Uterus (tissue), 4 donors: ENCODE measurements around the gene ZDHHC1. TPM values are rescaled to one million over a fixed set of nuclear protein-coding genes. Genes with fewer than 3 reads are reported as not detected.

Source experiments
- DNase-seq, 2 donors: peaks; one replicate each; pipeline ENCODE4 v3.0.0-alpha.2; 2019 to 2020
- H3K27ac ChIP-seq, 2 donors: fragments of 200-600 bp; sonication (generic); 1 replicate in 1 of 2; 2 replicates in 1 of 2; pipeline ENCODE4 v1.5.1; 2016 to 2018
- H3K27me3 ChIP-seq, 2 donors: fragments of 200-600 bp; sonication (generic); one replicate each; pipeline ENCODE4 v1.5.1; 2018 to 2019; ENCODE audit warnings: control low read depth in 1 of 2
- H3K36me3 ChIP-seq, 2 donors: fragments of 200-600 bp; sonication (generic); one replicate each; pipeline ENCODE4 v1.5.1; 2019; ENCODE audit warnings: control low read depth in 1 of 2
- H3K4me1 ChIP-seq, 2 donors: fragments of 200-600 bp; sonication (generic); one replicate each; pipeline ENCODE4 v1.5.1; 2018 to 2019; ENCODE audit warnings: control low read depth in 1 of 2
- H3K4me3 ChIP-seq, 2 donors: fragments of 200-600 bp; sonication (generic); 1 replicate in 1 of 2; 2 replicates in 1 of 2; pipeline ENCODE4 v1.5.1; 2018 to 2019; ENCODE audit warnings: mild to moderate bottlenecking in 1 of 2
- H3K9me3 ChIP-seq, 2 donors: fragments of 200-600 bp; sonication (generic); one replicate each; pipeline ENCODE4 v1.5.1; 2019; ENCODE audit warnings: control low read depth in 1 of 2
- POLR2A ChIP-seq, 2 donors: fragments of 450-650 bp; IDR thresholded peaks; one replicate each; pipeline ENCODE4 v1.6.1; 2016; ENCODE audit warnings: antibody characterized with exemption in 2 of 2, mild to moderate bottlenecking in 1 of 2, moderate library complexity in 1 of 2
- intact Hi-C: fragments of 100-400 bp; cut with DNase I; formaldehyde crosslinking; loops from one replicate; pipeline ENCODE4 v1.15.1; 2023; ENCODE audit warnings: low total_unique reads
- total RNA-seq, 4 donors: library from RNA; depleted of rRNA in 3 of 4; stranded (reverse); fragments of >200 nt in 3 of 4; gene quantifications; one replicate each; pipeline versions ENCODE4 v1.1.0 to v1.2.4, GENCODE V29; 2014 to 2023
- TF ChIP-seq, protein P1 (sequence below), 4 experiments: fragments of 200-600 bp in 2 of 4; fragments of 450-650 bp in 2 of 4; sonication (generic) in 2 of 4; IDR thresholded peaks; one replicate each; pipeline ENCODE4 v1.5.1; 2016 to 2019; ENCODE audit warnings: antibody characterized with exemption in 4 of 4, mild to moderate bottlenecking in 2 of 4, moderate library complexity in 1 of 4
- donor health status: DM: yes; HTN: yes; CAD: no.

Gene ZDHHC1
- total RNA-seq, 4 donors from 2014 or later: 14.7 to 30.6 (median 25.6) TPM

DNA sequence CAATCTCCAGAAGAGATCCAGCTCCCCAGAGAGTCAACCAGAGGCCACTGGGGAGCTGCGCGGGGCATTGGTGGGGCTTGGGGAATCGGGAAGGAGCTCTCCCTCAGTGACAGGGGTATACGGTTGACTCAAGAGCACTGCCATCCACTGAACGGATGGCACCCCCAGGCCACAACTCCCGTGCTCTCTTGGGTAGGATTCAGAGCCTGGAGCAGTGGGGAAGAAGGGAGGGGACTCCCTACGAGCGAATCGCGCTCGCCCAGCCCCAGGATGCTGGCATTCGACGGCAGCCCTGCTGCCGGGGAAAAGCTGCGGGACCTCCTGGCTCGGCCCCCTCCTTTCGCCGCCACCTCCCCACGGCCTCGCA, 22.5 kb downstream of the ZDHHC1 start:
- peak overlapping the region; percentile 28 to 34 for H3K4me3 ChIP-seq
- H3K27ac ChIP-seq: peak overlapping the region; percentile 54 to 71
- peaks cover 0 to 28% of the 10 kb centered on the region in 2 donors for H3K4me1 ChIP-seq
- H3K36me3 ChIP-seq: no peaks in the 10 kb centered on the region
- no peaks in the 10 kb centered on the region for H3K27me3 ChIP-seq
- intact Hi-C loops: no loop called here
- no peak for DNase-seq
- no peaks in the 10 kb centered on the region for H3K9me3 ChIP-seq
- no peak for TF ChIP-seq POLR2A (IDR thresholded peaks at IDR 0.05)
- TF ChIP-seq, protein P1, sequence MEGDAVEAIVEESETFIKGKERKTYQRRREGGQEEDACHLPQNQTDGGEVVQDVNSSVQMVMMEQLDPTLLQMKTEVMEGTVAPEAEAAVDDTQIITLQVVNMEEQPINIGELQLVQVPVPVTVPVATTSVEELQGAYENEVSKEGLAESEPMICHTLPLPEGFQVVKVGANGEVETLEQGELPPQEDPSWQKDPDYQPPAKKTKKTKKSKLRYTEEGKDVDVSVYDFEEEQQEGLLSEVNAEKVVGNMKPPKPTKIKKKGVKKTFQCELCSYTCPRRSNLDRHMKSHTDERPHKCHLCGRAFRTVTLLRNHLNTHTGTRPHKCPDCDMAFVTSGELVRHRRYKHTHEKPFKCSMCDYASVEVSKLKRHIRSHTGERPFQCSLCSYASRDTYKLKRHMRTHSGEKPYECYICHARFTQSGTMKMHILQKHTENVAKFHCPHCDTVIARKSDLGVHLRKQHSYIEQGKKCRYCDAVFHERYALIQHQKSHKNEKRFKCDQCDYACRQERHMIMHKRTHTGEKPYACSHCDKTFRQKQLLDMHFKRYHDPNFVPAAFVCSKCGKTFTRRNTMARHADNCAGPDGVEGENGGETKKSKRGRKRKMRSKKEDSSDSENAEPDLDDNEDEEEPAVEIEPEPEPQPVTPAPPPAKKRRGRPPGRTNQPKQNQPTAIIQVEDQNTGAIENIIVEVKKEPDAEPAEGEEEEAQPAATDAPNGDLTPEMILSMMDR (IDR thresholded peaks at IDR 0.05): no peak

DNA sequence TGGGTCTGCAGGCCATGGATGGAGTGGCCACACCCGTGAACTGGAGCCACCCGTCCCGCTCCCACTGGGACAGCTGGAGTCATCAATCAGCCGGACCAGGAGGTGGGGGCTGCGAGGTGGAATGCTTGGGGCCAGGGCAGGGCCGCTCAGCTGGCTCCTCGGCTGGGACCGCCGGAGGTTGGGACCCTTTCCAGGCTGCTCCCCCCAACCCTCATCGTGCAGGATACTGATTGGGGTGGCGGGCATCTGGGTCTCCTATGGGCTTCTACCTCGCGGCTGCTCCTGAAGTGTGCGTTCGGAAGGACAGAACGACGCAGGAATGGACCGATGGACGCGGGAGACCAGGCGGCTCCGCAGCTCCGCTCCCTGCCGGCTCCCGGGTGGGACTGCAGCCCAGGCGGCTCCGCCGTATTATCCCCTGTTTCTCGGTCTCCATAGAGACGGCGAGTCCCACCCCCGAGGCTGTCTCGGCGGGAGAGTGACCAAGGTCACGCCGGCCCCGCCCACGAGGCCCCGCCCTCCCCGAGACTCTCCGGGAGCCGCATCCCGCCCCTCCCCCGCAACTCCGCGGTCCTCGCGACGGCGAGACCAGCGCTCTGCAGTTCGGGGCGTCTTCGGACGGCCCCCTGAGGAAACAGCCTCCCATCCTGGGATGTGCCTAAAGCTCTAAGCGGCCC, 23.0 kb downstream of the ZDHHC1 start, which contains the start of gene TPPP3:
TPPP3 (minus strand) TSS at position 388 of the 677 bp plus-strand sequence. CDS start 2,387 bp downstream, outside the sequence.
- TF ChIP-seq POLR2A (IDR thresholded peaks at IDR 0.05): peak; percentile 56 to 58
- TF ChIP-seq, protein P1 (IDR thresholded peaks at IDR 0.05): peak; percentile 55 to 77 (median 67)
- intact Hi-C loops: no loop called here
- H3K4me3 ChIP-seq: peak within 1 kb of the TSS; percentile 28 to 34
- no peaks in the 10 kb centered on the region for H3K9me3 ChIP-seq
- H3K36me3 ChIP-seq: no peaks in the 10 kb centered on the region
- peak; percentile 87 to 94 for DNase-seq
- H3K27ac ChIP-seq: peak within 1 kb of the TSS; percentile 54 to 71
- H3K27me3 ChIP-seq: no peaks in the 10 kb centered on the region
- peaks cover 0 to 28% of the 10 kb centered on the region in 2 donors for H3K4me1 ChIP-seq

DNA sequence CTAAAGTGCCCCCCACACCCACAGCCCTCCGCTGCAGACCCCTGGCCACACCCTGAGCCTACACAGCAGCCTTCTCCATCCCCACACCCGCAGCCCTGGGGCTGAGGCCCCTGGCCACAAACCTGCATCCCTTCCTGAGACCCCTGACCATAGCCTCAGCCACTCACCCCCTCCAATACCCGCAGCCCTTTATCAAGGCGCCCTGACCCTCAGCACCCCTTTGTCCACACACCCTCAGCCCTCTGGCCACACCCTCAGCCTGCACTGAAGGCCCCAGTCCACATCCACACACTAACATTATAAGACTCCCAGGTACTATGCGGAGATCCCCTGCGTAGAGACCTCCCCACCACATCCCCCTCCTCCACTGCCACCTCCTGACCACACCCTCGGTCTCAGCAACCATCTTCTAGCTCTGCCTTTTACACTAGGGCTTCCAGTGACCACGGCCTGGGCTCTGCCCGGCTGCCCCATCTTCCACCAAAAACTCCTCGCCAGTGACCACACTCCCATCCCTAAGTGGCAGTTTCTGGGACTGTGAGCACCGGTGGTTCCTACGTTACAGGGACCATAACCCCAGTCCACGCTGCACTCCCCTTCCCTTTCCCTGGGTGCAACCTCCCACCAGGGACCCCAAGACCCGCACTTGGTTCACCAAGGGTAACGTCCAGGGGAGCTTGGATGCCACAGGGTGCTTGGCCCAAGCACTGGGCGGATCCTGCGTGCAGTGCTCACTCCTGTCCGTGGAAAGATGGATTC, 23.8 kb downstream of the ZDHHC1 start:
- Histone ChIP-seq H3K36me3 (no peaks in the 10 kb centered on the region), H3K4me3 (peak overlapping the region; percentile 28 to 34), H3K27ac (peak overlapping the region; percentile 18 to 54), H3K9me3 (no peaks in the 10 kb centered on the region), H3K27me3 (no peaks in the 10 kb centered on the region), H3K4me1 (peaks cover 0 to 26% of the 10 kb centered on the region in 2 donors)
- TF ChIP-seq, protein P1 (IDR thresholded peaks at IDR 0.05): no peak
- no peak for TF ChIP-seq POLR2A (IDR thresholded peaks at IDR 0.05)
- no peak for DNase-seq
- intact Hi-C loops: no loop called here

DNA sequence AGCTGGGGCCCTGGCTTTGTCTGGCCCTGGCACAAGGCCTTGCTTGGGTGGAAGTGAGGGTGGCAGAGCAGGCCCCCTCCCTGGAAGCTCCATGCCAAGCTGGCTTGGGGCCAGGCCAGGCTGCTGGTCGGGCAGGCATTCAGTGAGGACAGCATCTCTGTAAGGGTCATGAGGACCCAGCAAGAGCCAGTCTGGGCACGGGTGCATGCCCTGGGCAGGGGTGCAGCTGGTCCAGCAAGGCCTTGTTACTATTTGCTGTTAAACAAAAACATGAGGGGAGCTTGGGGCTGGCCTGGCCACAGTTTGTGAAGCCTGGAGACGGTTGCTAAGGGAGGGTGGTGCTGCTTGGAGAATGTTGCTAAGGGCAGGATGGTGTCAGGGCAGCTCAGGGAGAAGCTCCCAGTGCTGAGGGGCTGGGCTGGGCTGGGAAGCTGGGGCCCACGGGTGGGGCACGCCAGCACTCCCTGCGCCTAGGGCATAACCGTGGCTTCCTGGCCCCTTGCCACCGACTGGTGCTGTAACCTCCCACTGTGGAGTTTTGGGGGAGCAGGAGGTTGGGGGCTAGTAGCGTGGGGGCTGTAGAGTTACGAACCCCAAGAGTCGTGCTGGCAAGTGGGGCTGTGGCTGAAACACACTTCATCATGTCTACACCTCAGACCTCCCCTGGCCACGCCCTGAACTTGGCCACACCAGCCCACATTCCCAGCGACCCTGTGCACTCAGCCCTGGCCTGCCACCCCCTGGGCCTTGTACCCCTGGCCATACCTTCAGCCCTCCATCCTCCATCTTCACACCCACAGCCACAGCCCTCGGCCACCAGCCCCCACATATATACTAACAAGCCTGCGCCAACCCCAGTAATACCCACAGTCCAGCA, 24.6 kb downstream of the ZDHHC1 start:
- DNase-seq: no peak
- no peaks in the 10 kb centered on the region for H3K9me3 ChIP-seq
- no peak for TF ChIP-seq POLR2A (IDR thresholded peaks at IDR 0.05)
- TF ChIP-seq, protein P1 (IDR thresholded peaks at IDR 0.05): no peak
- no peaks in the 10 kb centered on the region for H3K36me3 ChIP-seq
- intact Hi-C loops: no loop called here
- H3K4me3 ChIP-seq: no peak overlapping the region
- H3K27me3 ChIP-seq: no peaks in the 10 kb centered on the region
- H3K4me1 ChIP-seq: peaks cover 0 to 21% of the 10 kb centered on the region in 2 donors
- no peak overlapping the region for H3K27ac ChIP-seq
